CD4-positive, alpha-beta T cell treated with Interleukin-6 at 100 ng/mL for 8 hours (primary cell): Measurements from ENCODE around the gene WDR18.
"Not testable (repeated sequence)": the region's sequence is repeated elsewhere in the genome, so short reads cannot be mapped to it uniquely, and the experiment has no call there.

Experiments used
- DNase-seq: peaks from one replicate; pipeline ENCODE4 v3.0.0-alpha.2; 2020; ENCODE audit warnings: mixed read lengths, low spot score

Gene WDR18

GRCh38 chr19:950352-951066 is 33.6 kb upstream of the WDR18 start:
- no peak for DNase-seq

- no peak for DNase-seq
Measured at GRCh38 chr19:952049-952679, 32.0 kb upstream of the WDR18 start.

- no peak for DNase-seq
Measured at GRCh38 chr19:952680-953444, 31.3 kb upstream of the WDR18 start.

- no peak for DNase-seq
Measured at GRCh38 chr19:953445-954271, 30.5 kb upstream of the WDR18 start.

GRCh38 chr19:954272-954671 is 29.9 kb upstream of the WDR18 start:
- no peak for DNase-seq

- no peak for DNase-seq
Measured at GRCh38 chr19:954672-955494, 29.3 kb upstream of the WDR18 start.

- no peak for DNase-seq
Measured at GRCh38 chr19:955803-956765, 28.1 kb upstream of the WDR18 start.

- DNase-seq = no peak
Measured at GRCh38 chr19:956766-957440, 27.2 kb upstream of the WDR18 start.

- DNase-seq = not testable (repeated sequence)
Measured at GRCh38 chr19:957578-957977, 26.6 kb upstream of the WDR18 start.

- no peak for DNase-seq
Measured at GRCh38 chr19:958967-959855, 24.9 kb upstream of the WDR18 start.

GRCh38 chr19:960020-960419 is 24.1 kb upstream of the WDR18 start:
- DNase-seq = no peak

GRCh38 chr19:960601-960938 is 23.6 kb upstream of the WDR18 start:
- DNase-seq = no peak

- no peak for DNase-seq
Measured at GRCh38 chr19:961866-962620, 22.1 kb upstream of the WDR18 start.

GRCh38 chr19:962683-963400 is 21.3 kb upstream of the WDR18 start:
- no peak for DNase-seq

- DNase-seq = no peak
Measured at GRCh38 chr19:963486-963951, 20.6 kb upstream of the WDR18 start.

- no peak for DNase-seq
Measured at GRCh38 chr19:964116-964520, 20.0 kb upstream of the WDR18 start.
